OCI-LY7 (cell line): ENCODE measurements around the gene CEP83. TPM values are rescaled to one million over a fixed set of nuclear protein-coding genes. Genes with fewer than 3 reads are reported as not detected.

Experiments
- BruUV-seq: library from RNA; stranded (reverse); fragments of 400-500 nt; replicated peaks from 2 replicates; lab custom pipeline; 2021; lab: Mats Ljungman, UMichigan
- CTCF ChIA-PET: fragments of 300-600 bp; sonication (Branson Sonifier 250); formaldehyde crosslinking; loops from one replicate; lab custom pipeline; 2022; ENCODE audit warnings: antibody characterized with exemption; ENCODE audit not compliant: unreplicated experiment; lab: Charles Lee
- POLR2A ChIA-PET: fragments of 300-600 bp; sonication (Branson Sonifier 250); formaldehyde crosslinking; loops from one replicate; lab custom pipeline; 2022; ENCODE audit warnings: antibody characterized with exemption; lab: Charles Lee
- DNase-seq: peaks from one replicate; pipeline ENCODE4 v3.0.0-alpha.2; 2015; ENCODE audit warnings: low spot score
- H2AFZ ChIP-seq: fragments of 200-600 bp; sonication (generic), shearing (Covaris generic); 2 replicates; pipeline ENCODE4 v1.6.1; 2014; ENCODE audit warnings: mild to moderate bottlenecking, antibody characterized with exemption, low read length, moderate library complexity
- H3K27ac ChIP-seq: fragments of 200-600 bp; sonication (generic); 2 replicates; pipeline ENCODE4 v1.5.1; 2014; ENCODE audit warnings: mixed run types, low read depth, mild to moderate bottlenecking, moderate library complexity, low read length, inconsistent platforms; ENCODE audit not compliant: poor library complexity, severe bottlenecking
- H3K36me3 ChIP-seq: fragments of 200-600 bp; sonication (generic); 2 replicates; pipeline ENCODE4 v1.6.1; 2014; ENCODE audit warnings: mild to moderate bottlenecking, antibody characterized with exemption, low read length, moderate library complexity, mixed read lengths; ENCODE audit not compliant: insufficient read depth
- H3K4me1 ChIP-seq: fragments of 200-600 bp; sonication (generic); 2 replicates; pipeline ENCODE4 v1.5.1; 2014; ENCODE audit warnings: mild to moderate bottlenecking, low read length; ENCODE audit not compliant: insufficient read depth, poor library complexity, severe bottlenecking
- H3K4me2 ChIP-seq: fragments of 200-600 bp; sonication (generic); 2 replicates; pipeline ENCODE4 v1.6.1; 2014; ENCODE audit warnings: mild to moderate bottlenecking, low read length
- H3K4me3 ChIP-seq: fragments of 200-600 bp; sonication (generic); 2 replicates; pipeline ENCODE4 v1.5.1; 2014; ENCODE audit warnings: mild to moderate bottlenecking, low read depth, low read length; ENCODE audit not compliant: poor library complexity, severe bottlenecking
- H3K79me2 ChIP-seq: fragments of 200-600 bp; sonication (generic); 2 replicates; pipeline ENCODE4 v1.6.1; 2016; ENCODE audit warnings: low read depth, mild to moderate bottlenecking, low read length, moderate library complexity, mixed read lengths; ENCODE audit not compliant: insufficient read depth
- H3K9me2 ChIP-seq: fragments of 200-600 bp; sonication (generic); 2 replicates; pipeline ENCODE4 v1.6.1; 2016; ENCODE audit warnings: mild to moderate bottlenecking, low read length, mixed read lengths; ENCODE audit not compliant: insufficient read depth
- H3K9me3 ChIP-seq: fragments of 200-600 bp; sonication (generic); 2 replicates; pipeline ENCODE4 v1.6.1; 2014; ENCODE audit warnings: mild to moderate bottlenecking, mixed run types, low read length, mixed read lengths
- H4K20me1 ChIP-seq: fragments of 200-600 bp; sonication (generic); 2 replicates; pipeline ENCODE4 v1.6.1; 2014; ENCODE audit warnings: mild to moderate bottlenecking, antibody characterized with exemption, low read length, moderate library complexity, mixed read lengths; ENCODE audit not compliant: insufficient read depth
- CTCF ChIP-seq: fragments of 200-600 bp; sonication (generic); conservative IDR thresholded peaks from 2 replicates; pipeline ENCODE4 v1.5.1; 2014; ENCODE audit warnings: mild to moderate bottlenecking, antibody characterized with exemption, low read length, moderate library complexity, mixed read lengths
- EZH2phosphoT487 ChIP-seq: fragments of 200-600 bp; sonication (generic); IDR thresholded peaks from 2 replicates; pipeline ENCODE4 v1.6.1; 2018; ENCODE audit warnings: low read depth, borderline replicate concordance, mild to moderate bottlenecking, mixed run types, antibody characterized with exemption, low read length, moderate library complexity, mixed read lengths
- intact Hi-C: fragments of 100-400 bp; cut with micrococcal nuclease; formaldehyde crosslinking; loops from one replicate; pipeline ENCODE4 v1.10.0; 2022; ENCODE audit not compliant: unreplicated experiment
- total RNA-seq, 2 experiments: library from RNA; depleted of rRNA in 1 of 2; stranded (reverse); fragments of >200 nt in 1 of 2; shearing (Covaris generic) in 1 of 2; gene quantifications; 2 replicates each; pipeline ENCODE4 v1.2.3, GENCODE V29; 2014 to 2022

CEP83 gene
- total RNA-seq, 2 experiments from 2014 or later: 29.7 to 35.2 TPM

- DNase-seq: no peak
- H2AFZ ChIP-seq: no peak overlapping the region
- intact Hi-C loops: loop anchor here (5.0 kb wide), 1 partner anchor 282 kb away; the partner anchor contains the start of gene PLXNC1
- POLR2A ChIA-PET: interaction anchor here (0.7 to 1.6 kb wide), 2 partner anchors 9 to 476 kb away, joined by 3 to 4 read pairs; no protein-coding TSS in a partner anchor
- no peaks in the 10 kb centered on the region for H3K9me2 ChIP-seq
- CTCF ChIA-PET: no interaction called here
- H3K79me2 ChIP-seq: peaks cover 12% of the 10 kb centered on the region; the same call in 1 of the 2 replicates
- BruUV-seq: no TSS peak
- 0 out of 2 replicates have a peak, but pooled peaks cover under 1% of the 10 kb centered on the region for H4K20me1 ChIP-seq
- no peak overlapping the region for H3K4me3 ChIP-seq
- H3K4me2 ChIP-seq: no peak overlapping the region
- H3K9me3 ChIP-seq: peaks cover 37% of the 10 kb centered on the region; the same call in 1 of the 2 replicates
- H3K27ac ChIP-seq: no peak overlapping the region
- H3K4me1 ChIP-seq: no peaks in the 10 kb centered on the region
- peaks cover 20% of the 10 kb centered on the region; the same call in 1 of the 2 replicates for H3K36me3 ChIP-seq
- TF ChIP-seq EZH2phosphoT487 (no peak), CTCF (no peak)
These were observed 30.0 kb downstream of the CEP83 start for GRCh38 chr12:94429633-94430032.

- no peak overlapping the region for H3K27ac ChIP-seq
- no peak overlapping the region for H3K4me3 ChIP-seq
- H3K36me3 ChIP-seq: peaks cover 20% of the 10 kb centered on the region; the same call in 1 of the 2 replicates
- TF ChIP-seq EZH2phosphoT487 (no peak), CTCF (no peak)
- no peaks in the 10 kb centered on the region for H4K20me1 ChIP-seq
- ChIA-PET CTCF (no interaction called here), POLR2A (interaction anchor here (1.6 kb wide), 1 partner anchor 9 kb away, joined by 4 read pairs; no protein-coding TSS in a partner anchor)
- H3K4me2 ChIP-seq: no peak overlapping the region
- no peaks in the 10 kb centered on the region for H3K4me1 ChIP-seq
- BruUV-seq: no TSS peak
- H3K9me3 ChIP-seq: peaks cover 37% of the 10 kb centered on the region; the same call in 1 of the 2 replicates
- no peak for DNase-seq
- no peak overlapping the region for H2AFZ ChIP-seq
- intact Hi-C loops: no loop called here
- H3K79me2 ChIP-seq: peaks cover 10% of the 10 kb centered on the region; the same call in 1 of the 2 replicates
- H3K9me2 ChIP-seq: no peaks in the 10 kb centered on the region
These were observed 30.5 kb downstream of the CEP83 start for GRCh38 chr12:94429191-94429590.
